ENCODE measurements around the gene AGPS.

AGPS gene

GRCh38 chr2:177531706-177532105 lies 139.1 kb downstream of the AGPS start (continued):
- TF ChIP-seq ZBTB44 (tag by site-specific recombination; IDR thresholded peaks at IDR 0.05) (no peak), ZNF169 (tag by site-specific recombination; IDR thresholded peaks at IDR 0.05) (no peak), KLF16 (tag by site-specific recombination; IDR thresholded peaks at IDR 0.05) (no peak), ZFP3 (tag by site-specific recombination; IDR thresholded peaks at IDR 0.05; ENCODE audit: low read depth) (no peak), ZNF416 (tag by site-specific recombination; IDR thresholded peaks at IDR 0.05) (no peak), ELK4 (IDR thresholded peaks at IDR 0.05; ENCODE audit: borderline replicate concordance, low read depth, low read length) (no peak), EGR2 (tag by site-specific recombination; IDR thresholded peaks at IDR 0.05; ENCODE audit: low read depth) (no peak), ZNF174 (tag by site-specific recombination; IDR thresholded peaks at IDR 0.05) (no peak), KLF8 (tag by site-specific recombination; IDR thresholded peaks at IDR 0.05) (no peak)

- ChIA-PET POLR2A (no interaction called here), CTCF (no interaction called here)
- TF ChIP-seq ZXDB (tag by site-specific recombination; IDR thresholded peaks at IDR 0.05) = no peak
- TF ChIP-seq ZNF529 (tag by site-specific recombination; IDR thresholded peaks at IDR 0.05; ENCODE audit: insufficient replicate concordance) = no peak
- no peak for TF ChIP-seq ZNF274 (IDR thresholded peaks at IDR 0.05; ENCODE audit: low read length)
- TF ChIP-seq ZNF274 (tag by site-specific recombination; IDR thresholded peaks at IDR 0.05; ENCODE audit: borderline replicate concordance) = no peak
- TF ChIP-seq ZNF548 (tag by site-specific recombination; IDR thresholded peaks at IDR 0.05) = no peak
- no peak for TF ChIP-seq ZSCAN4 (tag by site-specific recombination; IDR thresholded peaks at IDR 0.05)
- no peak for TF ChIP-seq PRDM10 (tag by site-specific recombination; IDR thresholded peaks at IDR 0.05)
- TF ChIP-seq SP7 (tag by site-specific recombination; IDR thresholded peaks at IDR 0.05) = no peak
- no peak for TF ChIP-seq KLF16 (tag by site-specific recombination; IDR thresholded peaks at IDR 0.05)
- Histone ChIP-seq H3K4me3 (ENCODE audit: low read depth, low read length) (no peak overlapping the region), H3K9me3 (ENCODE audit: control insufficient read depth, insufficient read depth, low read depth, low read length) (no peaks in the 10 kb centered on the region), H3K36me3 (ENCODE audit: control insufficient read depth in 2 of 2, insufficient read depth in 1 of 2, low read length in 2 of 2) (no peaks in the 10 kb centered on the region), H3K4me1 (ENCODE audit: control insufficient read depth, insufficient read depth, low read length) (no peaks in the 10 kb centered on the region), H3K27ac (ENCODE audit: extremely low read depth, low read depth, low read length) (no peak overlapping the region)
Observed at GRCh38 chr2:177532567-177532966, 140.0 kb downstream of the AGPS start.

GRCh38 chr2:177533253-177533652 lies 140.7 kb downstream of the AGPS start:
- ChIA-PET CTCF (interaction anchor here (1.1 kb wide), 1 partner anchor 71 kb away, joined by 6 read pairs; no protein-coding TSS in a partner anchor), POLR2A (no interaction called here)
- H3K36me3 ChIP-seq (ENCODE audit: control insufficient read depth in 2 of 2, insufficient read depth in 1 of 2, low read length in 2 of 2) = peaks cover 0 to under 1% of the 10 kb centered on the region in 2 experiments; a peak in 1 of 3 replicates
- no peak overlapping the region for H3K4me3 ChIP-seq (ENCODE audit: low read depth, low read length)
- H3K27ac ChIP-seq (ENCODE audit: extremely low read depth, low read depth, low read length) = no peak overlapping the region
- H3K9me3 ChIP-seq (ENCODE audit: control insufficient read depth, insufficient read depth, low read depth, low read length) = no peaks in the 10 kb centered on the region
- TF ChIP-seq ZSCAN16 (tag by site-specific recombination; IDR thresholded peaks at IDR 0.05) (no peak), SETDB1 (IDR thresholded peaks at IDR 0.05; ENCODE audit: insufficient read length, low read length) (no peak), ZNF248 (tag by site-specific recombination; IDR thresholded peaks at IDR 0.05) (no peak)
- H3K4me1 ChIP-seq (ENCODE audit: control insufficient read depth, insufficient read depth, low read length) = no peaks in the 10 kb centered on the region

Measured in HEK293 (cell line).